Stimulated activated CD4-positive, alpha-beta T cell treated with anti-CD3 and anti-CD28 coated beads, Interleukin-1b, Interleukin-23, amount 100 ng/mL, for 1 hour (primary cell): ENCODE data around the gene SPPL2A.
"Not testable (repeated sequence)": the region's sequence is repeated elsewhere in the genome, so short reads cannot be mapped to it uniquely, and the experiment has no call there.

ENCODE experiments used
- DNase-seq, 2 donors: peaks; one replicate each; pipeline ENCODE4 v3.0.0-alpha.2; 2020; ENCODE audit warnings: low read depth in 2 of 2

Gene SPPL2A

GRCh38 chr15:50765195-50765967, at the start of gene SPPL2A:
SPPL2A (minus strand) TSS chr15:50765706; CDS start chr15:50765533, 173 bp downstream.
- peak; percentile 64 for DNase-seq

DNA sequence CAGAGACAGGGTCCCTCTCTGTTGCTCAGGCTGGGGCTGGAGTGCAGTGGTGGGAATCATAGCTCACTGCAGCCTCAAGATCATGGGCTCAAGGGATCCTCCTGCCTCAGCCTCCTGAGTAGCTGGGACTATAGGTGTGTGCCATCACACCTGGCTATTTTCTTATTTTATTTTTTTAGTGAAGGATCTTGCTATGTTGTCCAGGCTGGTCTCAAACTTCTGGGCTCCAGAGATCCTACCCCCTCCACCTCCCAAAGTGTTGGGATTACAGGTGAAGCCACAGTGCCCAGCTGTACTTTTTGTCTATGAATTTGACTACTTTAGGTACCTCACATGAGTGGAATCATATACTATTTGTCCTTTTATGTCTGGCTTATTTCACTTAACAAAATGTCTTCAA, 49.1 kb upstream of the SPPL2A start:
- DNase-seq: no peak

GRCh38 chr15:50813865-50814264, 48.4 kb upstream of the SPPL2A start:
- no peak for DNase-seq

DNA sequence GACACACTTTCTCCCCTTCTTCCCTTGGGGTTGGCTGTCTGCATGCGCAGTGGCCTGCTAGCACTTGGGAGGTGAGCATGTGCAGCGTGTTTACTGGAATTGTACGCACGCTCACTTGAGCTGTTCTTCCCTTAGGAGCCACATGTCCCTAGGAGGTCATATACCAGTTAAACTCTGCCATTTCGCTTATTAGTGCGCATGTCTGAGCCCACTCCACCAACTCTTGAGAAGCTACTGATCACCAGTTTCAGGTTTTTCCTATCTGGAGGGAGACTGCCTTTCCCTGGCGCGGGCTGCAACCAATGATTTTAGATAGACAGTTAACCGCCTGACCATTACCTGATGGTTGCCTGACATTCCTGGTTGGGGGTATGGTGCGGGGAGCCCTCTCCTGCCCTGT, 47.6 kb upstream of the SPPL2A start:
- DNase-seq: no peak

DNA sequence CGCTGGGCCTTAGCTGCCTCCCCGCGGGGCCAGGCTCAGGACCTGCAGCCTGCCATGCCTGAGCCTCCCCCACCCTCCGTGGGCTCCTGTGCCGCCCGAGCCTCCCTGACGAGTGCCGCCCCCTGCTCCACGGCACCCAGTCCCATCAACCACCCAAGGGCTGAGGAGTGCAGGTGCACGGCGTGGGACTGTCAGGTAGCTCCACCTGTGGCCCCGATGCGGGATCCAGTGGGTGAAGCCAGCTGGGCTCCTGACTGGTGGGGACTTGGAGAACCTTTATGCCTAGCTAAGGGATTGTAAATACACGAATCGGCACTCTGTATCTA, 46.6 kb upstream of the SPPL2A start:
- not testable (repeated sequence) for DNase-seq

- not testable (repeated sequence) for DNase-seq
These were observed 46.1 kb upstream of the SPPL2A start for GRCh38 chr15:50811461-50812180.

- DNase-seq: no peak
These were observed 44.6 kb upstream of the SPPL2A start for GRCh38 chr15:50810128-50810527.

DNA sequence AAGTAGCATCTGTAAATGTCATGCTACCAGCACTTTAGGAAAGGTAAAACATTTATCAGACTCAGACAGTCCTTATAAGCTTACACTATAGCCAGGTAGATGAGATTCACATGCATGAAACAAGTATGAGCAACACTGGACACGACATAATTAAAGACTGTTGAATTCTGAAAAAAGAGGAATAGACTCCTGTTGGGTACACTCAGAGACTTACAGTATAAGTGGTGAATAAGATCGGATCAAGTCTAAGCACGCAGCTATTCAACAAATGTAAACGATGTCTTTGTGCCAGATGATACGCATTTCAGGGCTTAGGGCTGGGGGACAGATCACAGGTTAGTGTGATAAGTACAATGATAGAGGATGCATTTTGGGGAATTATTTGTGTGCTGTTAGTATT, 43.2 kb upstream of the SPPL2A start:
- no peak for DNase-seq

- DNase-seq: no peak
These were observed 38.1 kb upstream of the SPPL2A start for GRCh38 chr15:50803479-50804180.

DNA sequence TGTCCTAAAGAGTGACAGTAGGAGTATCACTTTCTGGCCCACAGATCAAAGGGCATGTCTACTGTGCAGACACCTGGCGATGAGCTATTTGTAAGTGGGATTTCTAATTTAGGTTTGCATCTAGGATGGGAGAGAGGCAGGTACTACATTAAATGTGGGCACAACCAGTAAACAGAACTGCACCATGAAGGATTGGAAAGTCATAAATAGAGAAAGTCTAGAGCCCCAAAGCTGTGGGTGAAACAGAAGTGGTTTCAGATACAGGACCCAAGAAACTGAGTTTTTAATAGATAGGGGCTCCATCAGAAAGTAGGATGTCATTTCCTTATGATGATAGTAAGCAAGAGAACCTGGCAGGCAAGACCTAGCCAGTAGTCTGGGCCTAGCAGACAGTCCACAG, 35.2 kb upstream of the SPPL2A start:
- no peak for DNase-seq

DNA sequence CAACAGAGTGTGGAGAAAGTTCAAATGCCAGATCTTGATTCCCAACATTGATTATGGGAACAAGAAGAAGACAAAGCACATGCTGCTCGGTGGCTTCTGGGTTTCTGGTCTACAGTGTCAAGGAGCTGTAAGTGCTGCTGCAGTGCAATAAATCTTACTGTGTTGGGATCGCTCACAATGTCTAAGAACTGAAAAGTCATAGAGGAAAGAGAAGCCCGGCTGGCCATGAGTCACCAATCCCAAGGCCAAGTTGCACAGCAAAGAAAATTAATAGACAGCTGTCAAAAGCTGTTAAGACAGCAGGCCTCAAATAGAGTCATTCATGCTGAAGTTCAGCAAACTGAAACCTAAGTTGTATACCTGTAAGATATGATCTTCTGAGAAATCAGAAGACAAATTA, 33.2 kb upstream of the SPPL2A start:
- no peak for DNase-seq

DNA sequence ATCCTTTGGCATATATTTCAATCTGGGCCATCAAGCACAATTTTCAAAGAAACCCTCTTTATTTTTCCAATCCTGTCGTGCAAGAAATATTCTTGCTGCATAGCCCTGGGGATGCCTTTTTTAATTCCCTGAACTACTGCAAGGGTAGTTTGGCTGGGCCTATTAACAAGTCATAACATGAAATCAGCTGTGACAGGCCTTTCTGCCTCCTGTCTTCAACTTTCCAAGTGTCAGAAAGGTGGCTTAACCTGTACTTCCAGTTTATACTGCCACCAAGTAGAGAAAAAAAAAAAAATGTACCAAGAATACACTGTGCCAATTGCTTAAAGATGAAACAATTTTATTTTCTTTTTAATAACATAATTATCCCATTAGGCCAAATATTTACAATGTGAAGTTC, 32.4 kb upstream of the SPPL2A start:
- DNase-seq: no peak

DNA sequence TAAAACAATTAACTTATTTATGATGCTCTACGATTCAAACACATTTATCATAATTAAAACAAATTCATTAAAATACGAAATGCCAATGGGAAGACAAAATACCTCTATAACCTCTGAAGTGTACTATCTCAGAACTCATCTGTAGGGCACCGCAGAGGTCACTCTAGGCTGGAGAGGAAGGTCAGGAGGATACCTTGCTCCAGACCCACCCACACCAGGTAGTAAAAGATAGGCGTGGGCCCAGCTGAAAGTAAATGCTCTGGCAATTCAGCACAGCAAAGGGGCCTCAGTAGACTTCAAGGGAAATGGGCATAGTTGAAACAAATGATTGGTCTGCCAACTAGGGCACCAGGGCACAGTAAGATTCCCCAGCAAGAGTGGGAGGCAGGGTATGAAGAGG, 26.0 kb upstream of the SPPL2A start:
- DNase-seq: no peak

- DNase-seq: no peak
These were observed 25.4 kb upstream of the SPPL2A start for GRCh38 chr15:50790778-50791453.

DNA sequence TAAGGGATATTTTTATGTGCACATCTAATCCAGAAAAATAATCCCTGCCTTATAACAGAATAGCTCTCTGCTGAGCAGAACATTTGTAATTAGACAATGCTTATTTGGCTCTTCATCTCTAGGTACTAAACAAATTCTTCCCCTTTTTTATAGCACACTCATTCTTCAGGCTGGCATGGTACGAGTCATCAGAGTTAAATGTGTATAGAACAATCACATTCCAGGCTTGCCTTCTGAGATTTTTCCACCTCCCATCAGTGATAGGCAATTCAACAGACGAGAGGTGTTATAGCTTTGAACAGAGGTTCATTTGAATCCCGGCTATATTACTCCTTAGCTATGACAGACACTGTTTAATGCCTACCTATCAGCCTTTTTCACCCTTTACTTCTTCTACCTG, 21.4 kb upstream of the SPPL2A start:
- DNase-seq: no peak

DNA sequence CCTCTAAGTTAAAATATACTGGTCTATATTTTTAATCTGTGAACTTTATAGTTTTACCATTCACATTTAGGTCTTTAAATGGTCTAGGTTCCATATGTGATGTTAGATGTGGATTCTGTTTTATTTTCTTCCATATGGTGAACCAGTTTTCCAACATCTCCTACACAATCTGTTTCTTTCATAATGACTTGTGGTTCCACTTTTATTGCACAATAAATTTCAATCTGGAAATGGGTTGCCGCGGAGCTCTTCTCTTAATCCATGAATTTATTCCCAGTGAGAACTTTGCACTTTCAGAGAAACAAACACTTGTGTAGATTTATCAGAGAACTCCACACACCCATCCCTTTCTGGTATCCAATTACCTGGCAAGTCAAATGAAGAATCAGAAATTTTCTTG, 20.9 kb upstream of the SPPL2A start:
- no peak for DNase-seq

- DNase-seq: no peak
These were observed 18.4 kb upstream of the SPPL2A start for GRCh38 chr15:50783895-50784294.

- no peak for DNase-seq
These were observed 17.9 kb upstream of the SPPL2A start for GRCh38 chr15:50783411-50783810.

DNA sequence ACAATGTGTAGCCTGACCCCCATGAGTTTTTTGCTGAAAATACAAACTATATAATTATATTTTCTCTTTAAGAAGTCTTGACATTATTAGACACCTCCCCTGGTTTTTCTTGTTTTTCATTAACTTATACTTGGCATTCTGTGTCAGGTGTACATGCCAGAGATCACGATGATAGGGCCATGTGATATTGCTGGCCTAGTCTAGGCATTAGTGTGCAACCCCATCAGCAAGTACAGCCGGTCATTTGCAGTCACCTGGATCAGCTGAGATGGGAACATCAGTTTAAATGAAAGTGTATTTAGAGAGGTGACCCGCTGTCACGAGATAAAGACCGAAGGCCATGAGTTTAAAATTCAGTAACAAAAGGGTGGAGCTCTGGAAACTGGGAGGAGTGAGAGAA, 12.6 kb upstream of the SPPL2A start:
- no peak for DNase-seq

DNA sequence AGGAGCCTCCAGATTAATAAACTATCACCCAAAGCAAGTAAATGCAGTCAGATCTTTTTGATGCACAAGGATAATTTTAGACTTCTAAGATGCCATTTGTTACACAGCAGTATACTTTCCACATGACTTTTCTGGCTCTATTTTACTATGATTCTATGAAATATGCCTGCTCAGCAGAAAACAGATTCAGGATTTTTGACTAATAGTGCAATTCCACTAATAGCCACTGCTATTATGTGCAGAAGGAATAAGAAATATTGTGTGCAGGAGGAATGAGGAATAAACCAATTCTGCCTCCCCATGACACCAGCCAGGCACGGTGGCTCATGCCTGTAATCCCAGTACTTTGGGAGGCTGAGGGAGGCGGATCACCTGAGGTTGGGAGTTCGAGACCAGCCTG, 11.5 kb upstream of the SPPL2A start:
- no peak for DNase-seq

DNA sequence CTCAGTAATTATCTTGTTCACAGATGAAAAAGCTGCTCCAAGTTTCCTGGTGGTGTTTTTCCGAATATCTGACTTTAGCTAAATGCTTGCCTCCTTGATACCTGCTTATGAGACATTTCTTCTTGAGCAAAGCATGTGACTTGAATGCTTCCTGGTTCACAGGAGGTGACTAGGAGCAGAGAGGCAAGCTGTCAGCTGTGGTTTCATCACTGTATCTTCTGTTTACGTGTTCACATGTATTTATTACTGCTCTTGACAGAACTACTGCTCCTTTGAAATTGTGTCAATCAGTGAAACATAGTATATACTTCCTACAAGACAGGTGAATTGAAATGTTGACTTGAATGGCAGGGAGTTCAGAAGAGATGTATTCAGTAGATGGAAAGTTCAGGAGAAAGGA, 8.9 kb upstream of the SPPL2A start:
- DNase-seq: no peak

GRCh38 chr15:50773389-50773788, 7.9 kb upstream of the SPPL2A start:
- DNase-seq: no peak
